ENCODE data around the gene RNF220.
A peak's percentile ranks its signal among the peaks of the same experiment; 100 is the strongest.
"Not testable (repeated sequence)": the region's sequence is repeated elsewhere in the genome, so short reads cannot be mapped to it uniquely, and the experiment has no call there.

RNF220 gene

DNA sequence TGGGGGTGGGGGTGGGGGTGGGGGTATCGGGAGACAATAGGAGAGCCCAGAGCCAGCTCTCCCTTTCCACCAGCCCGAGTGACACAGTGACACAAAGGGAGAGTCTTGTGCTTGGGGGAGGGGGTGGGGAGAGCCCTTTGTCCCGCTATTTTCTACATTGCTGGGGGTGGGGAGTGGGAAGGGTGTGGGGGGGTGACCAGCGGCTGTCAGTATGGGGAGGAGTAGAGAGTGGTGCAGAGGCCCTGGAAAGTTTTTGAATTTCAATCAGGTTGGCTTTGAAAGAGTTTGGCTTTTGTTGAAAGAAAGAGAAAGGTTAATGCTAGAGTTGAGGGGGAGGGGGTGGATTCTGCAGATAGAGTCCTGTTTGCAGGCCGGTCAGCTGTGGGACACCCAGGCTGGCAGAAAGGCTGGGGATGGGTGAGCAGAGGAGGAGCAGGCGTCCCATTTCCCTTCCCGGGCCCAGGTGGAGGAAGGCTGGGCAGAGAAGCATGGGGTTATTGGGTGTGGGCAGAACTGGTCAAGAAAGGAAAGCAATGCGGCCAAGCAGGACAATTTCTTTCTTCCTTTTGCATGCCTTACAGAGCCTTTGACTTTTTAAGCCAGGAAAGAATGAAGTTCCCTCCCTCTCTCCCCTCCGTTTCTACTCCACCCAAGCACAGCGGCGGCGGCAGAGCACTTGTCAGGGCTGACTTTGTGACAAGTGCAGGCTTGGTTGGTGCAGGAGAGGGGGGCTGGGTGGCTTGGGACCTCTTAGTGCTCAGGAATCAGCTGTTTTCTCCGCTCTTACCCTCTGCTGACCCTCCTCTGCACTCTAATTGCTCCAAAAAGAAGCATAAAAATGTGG lies 96.2 kb downstream of the RNF220 start:
- Histone ChIP-seq H3K4me1 (ENCODE audit: control extremely low read depth in 1 of 4, control insufficient read depth in 4 of 4, insufficient read depth in 4 of 4, low read length in 3 of 4) (peaks cover 0 to 17% (median 9%) of the 10 kb centered on the region in 4 experiments), H3K9me3 (ENCODE audit: control extremely low read depth in 1 of 5, control insufficient read depth in 4 of 5, insufficient read depth in 2 of 5, low read depth in 1 of 5, low read length in 4 of 5) (no peaks in the 10 kb centered on the region), H3K27ac (ENCODE audit: insufficient read depth in 1 of 2, low read depth in 1 of 2, low read length in 2 of 2, poor library complexity in 1 of 2, severe bottlenecking in 2 of 2) (no peak overlapping the region), H3K36me3 (ENCODE audit: control insufficient read depth in 4 of 4, insufficient read depth in 4 of 4, low read length in 3 of 4) (peaks cover 4 to 60% (median 28%) of the 10 kb centered on the region in 4 experiments), H3K27me3 (replicated peaks in 2 of 5; ENCODE audit: control insufficient read depth in 4 of 5, insufficient read depth in 5 of 5, low read length in 4 of 5) (no peaks in the 10 kb centered on the region), H3K4me3 (ENCODE audit: control insufficient read depth in 1 of 7, extremely low read depth in 1 of 7, insufficient read depth in 4 of 7, low read depth in 2 of 7, low read length in 6 of 7) (no peak overlapping the region)
- CTCF ChIA-PET = interaction anchor here (1.2 kb wide), 2 partner anchors 61 to 123 kb away, joined by 3 read pairs; no protein-coding TSS in a partner anchor
- 100% methylated on average over 4 of the region's 13 CpGs for WGBS (ENCODE audit: insufficient coverage)
- POLR2A ChIA-PET = no interaction called here
- no peak for DNase-seq

GRCh38 chr1:44502823-44503222 lies 97.8 kb downstream of the RNF220 start:
- H3K4me3 ChIP-seq (ENCODE audit: control insufficient read depth in 1 of 7, extremely low read depth in 1 of 7, insufficient read depth in 4 of 7, low read depth in 2 of 7, low read length in 6 of 7); POLR2A ChIA-PET; H3K27me3 ChIP-seq (replicated peaks in 2 of 5; ENCODE audit: control insufficient read depth in 4 of 5, insufficient read depth in 5 of 5, low read length in 4 of 5); H3K9me3 ChIP-seq (ENCODE audit: control extremely low read depth in 1 of 5, control insufficient read depth in 4 of 5, insufficient read depth in 2 of 5, low read depth in 1 of 5, low read length in 4 of 5); H3K27ac ChIP-seq (ENCODE audit: insufficient read depth in 1 of 2, low read depth in 1 of 2, low read length in 2 of 2, poor library complexity in 1 of 2, severe bottlenecking in 2 of 2); DNase-seq: not testable (repeated sequence)
- peaks cover 4 to 53% (median 27%) of the 10 kb centered on the region in 4 experiments for H3K36me3 ChIP-seq (ENCODE audit: control insufficient read depth in 4 of 4, insufficient read depth in 4 of 4, low read length in 3 of 4)
- CTCF ChIA-PET = interaction anchor here (0.8 kb wide), 1 partner anchor 13 kb away, joined by 3 read pairs; no protein-coding TSS in a partner anchor
- peaks cover 0 to 19% (median 9%) of the 10 kb centered on the region in 4 experiments for H3K4me1 ChIP-seq (ENCODE audit: control extremely low read depth in 1 of 4, control insufficient read depth in 4 of 4, insufficient read depth in 4 of 4, low read length in 3 of 4)
- WGBS (ENCODE audit: insufficient coverage) = 96% methylated on average over 5 of the region's 6 CpGs

DNA sequence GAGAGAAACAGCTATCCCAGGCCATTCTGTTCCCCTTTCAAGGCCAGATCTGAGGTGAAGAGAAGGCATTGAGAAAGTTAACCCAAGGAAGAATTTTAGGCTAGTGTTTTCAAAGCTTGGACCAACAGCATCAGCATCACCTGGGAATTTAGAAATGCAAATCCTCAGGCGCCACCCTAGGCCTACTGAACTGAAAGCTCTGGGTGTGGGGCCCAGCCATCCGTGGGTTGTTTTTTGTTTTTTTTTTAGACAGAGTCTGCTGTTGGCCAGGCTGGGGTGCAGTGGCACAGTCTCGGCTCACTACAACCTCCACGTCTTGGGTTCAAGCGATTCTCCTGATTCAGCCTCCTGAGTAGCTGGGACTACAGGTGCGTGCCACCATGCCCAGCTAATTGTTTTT lies 98.6 kb downstream of the RNF220 start:
- H3K4me1 ChIP-seq (ENCODE audit: control extremely low read depth in 1 of 4, control insufficient read depth in 4 of 4, insufficient read depth in 4 of 4, low read length in 3 of 4) = peaks cover 0 to 22% (median 7%) of the 10 kb centered on the region in 4 experiments
- H3K36me3 ChIP-seq (ENCODE audit: control insufficient read depth in 4 of 4, insufficient read depth in 4 of 4, low read length in 3 of 4) = peaks cover 2 to 51% (median 26%) of the 10 kb centered on the region in 4 experiments
- ChIA-PET POLR2A (no interaction called here), CTCF (no interaction called here)
- H3K4me3 ChIP-seq (ENCODE audit: control insufficient read depth in 1 of 7, extremely low read depth in 1 of 7, insufficient read depth in 4 of 7, low read depth in 2 of 7, low read length in 6 of 7) = no peak overlapping the region
- WGBS (ENCODE audit: insufficient coverage) = 96% methylated on average over 5 of the region's 6 CpGs
- no peaks in the 10 kb centered on the region for H3K27me3 ChIP-seq (replicated peaks in 2 of 5; ENCODE audit: control insufficient read depth in 4 of 5, insufficient read depth in 5 of 5, low read length in 4 of 5)
- no peak for DNase-seq
- H3K27ac ChIP-seq (ENCODE audit: insufficient read depth in 1 of 2, low read depth in 1 of 2, low read length in 2 of 2, poor library complexity in 1 of 2, severe bottlenecking in 2 of 2) = no peak overlapping the region
- no peaks in the 10 kb centered on the region for H3K9me3 ChIP-seq (ENCODE audit: control extremely low read depth in 1 of 5, control insufficient read depth in 4 of 5, insufficient read depth in 2 of 5, low read depth in 1 of 5, low read length in 4 of 5)

DNA sequence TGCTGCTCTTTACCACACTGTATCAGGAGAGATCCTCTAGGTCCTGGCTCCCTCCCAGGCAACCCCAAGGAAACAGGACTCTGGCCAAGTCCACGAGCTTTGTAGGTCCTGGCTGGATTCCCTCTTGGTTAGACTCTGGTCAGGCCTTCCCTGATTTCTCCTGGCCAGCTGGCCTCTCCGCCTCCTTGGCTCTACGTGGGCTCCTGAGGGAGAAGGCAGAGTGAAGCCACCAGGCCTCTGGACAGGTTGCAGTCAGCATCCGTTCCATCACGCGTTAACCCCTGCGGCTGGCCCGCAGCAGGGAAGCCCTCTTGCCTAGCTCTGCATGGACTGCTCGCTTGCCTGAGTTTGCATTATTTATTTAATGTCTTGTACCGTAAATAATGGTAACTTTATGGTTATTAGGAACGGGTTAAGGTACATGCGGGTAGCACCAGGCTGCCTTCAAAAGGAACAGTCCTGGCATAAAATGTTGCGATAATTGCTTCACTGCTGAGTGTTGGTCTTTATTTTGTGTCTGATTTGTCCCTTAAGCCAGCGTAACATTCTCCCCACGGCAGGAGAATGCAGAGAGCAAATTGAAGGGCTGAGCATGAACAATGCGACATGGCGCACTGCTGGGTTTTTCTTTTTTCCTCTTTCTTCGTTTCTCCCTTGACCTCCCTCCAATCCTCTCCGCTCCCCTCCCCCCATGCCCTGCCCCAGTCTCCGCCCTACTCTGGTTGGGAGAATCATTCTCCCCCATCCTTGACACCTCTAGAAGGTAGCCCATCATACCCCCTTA lies 100.3 kb downstream of the RNF220 start:
- Histone ChIP-seq H3K36me3 (ENCODE audit: control insufficient read depth in 4 of 4, insufficient read depth in 4 of 4, low read length in 3 of 4) (peaks cover 0 to 40% (median 20%) of the 10 kb centered on the region in 4 experiments), H3K4me3 (ENCODE audit: control insufficient read depth in 1 of 7, extremely low read depth in 1 of 7, insufficient read depth in 4 of 7, low read depth in 2 of 7, low read length in 6 of 7) (no peak overlapping the region), H3K27ac (ENCODE audit: insufficient read depth in 1 of 2, low read depth in 1 of 2, low read length in 2 of 2, poor library complexity in 1 of 2, severe bottlenecking in 2 of 2) (no peak overlapping the region), H3K27me3 (replicated peaks in 2 of 5; ENCODE audit: control insufficient read depth in 4 of 5, insufficient read depth in 5 of 5, low read length in 4 of 5) (no peaks in the 10 kb centered on the region), H3K9me3 (ENCODE audit: control extremely low read depth in 1 of 5, control insufficient read depth in 4 of 5, insufficient read depth in 2 of 5, low read depth in 1 of 5, low read length in 4 of 5) (no peaks in the 10 kb centered on the region), H3K4me1 (ENCODE audit: control extremely low read depth in 1 of 4, control insufficient read depth in 4 of 4, insufficient read depth in 4 of 4, low read length in 3 of 4) (peaks cover 0 to 21% (median 6%) of the 10 kb centered on the region in 4 experiments)
- ChIA-PET CTCF (interaction anchor here (0.8 to 1.4 kb wide), 3 partner anchors 33 to 148 kb away, joined by 3 read pairs; no protein-coding TSS in a partner anchor), POLR2A (no interaction called here)
- no peak for DNase-seq
- WGBS (ENCODE audit: insufficient coverage) = 95% methylated on average over 18 of the region's 20 CpGs

DNA sequence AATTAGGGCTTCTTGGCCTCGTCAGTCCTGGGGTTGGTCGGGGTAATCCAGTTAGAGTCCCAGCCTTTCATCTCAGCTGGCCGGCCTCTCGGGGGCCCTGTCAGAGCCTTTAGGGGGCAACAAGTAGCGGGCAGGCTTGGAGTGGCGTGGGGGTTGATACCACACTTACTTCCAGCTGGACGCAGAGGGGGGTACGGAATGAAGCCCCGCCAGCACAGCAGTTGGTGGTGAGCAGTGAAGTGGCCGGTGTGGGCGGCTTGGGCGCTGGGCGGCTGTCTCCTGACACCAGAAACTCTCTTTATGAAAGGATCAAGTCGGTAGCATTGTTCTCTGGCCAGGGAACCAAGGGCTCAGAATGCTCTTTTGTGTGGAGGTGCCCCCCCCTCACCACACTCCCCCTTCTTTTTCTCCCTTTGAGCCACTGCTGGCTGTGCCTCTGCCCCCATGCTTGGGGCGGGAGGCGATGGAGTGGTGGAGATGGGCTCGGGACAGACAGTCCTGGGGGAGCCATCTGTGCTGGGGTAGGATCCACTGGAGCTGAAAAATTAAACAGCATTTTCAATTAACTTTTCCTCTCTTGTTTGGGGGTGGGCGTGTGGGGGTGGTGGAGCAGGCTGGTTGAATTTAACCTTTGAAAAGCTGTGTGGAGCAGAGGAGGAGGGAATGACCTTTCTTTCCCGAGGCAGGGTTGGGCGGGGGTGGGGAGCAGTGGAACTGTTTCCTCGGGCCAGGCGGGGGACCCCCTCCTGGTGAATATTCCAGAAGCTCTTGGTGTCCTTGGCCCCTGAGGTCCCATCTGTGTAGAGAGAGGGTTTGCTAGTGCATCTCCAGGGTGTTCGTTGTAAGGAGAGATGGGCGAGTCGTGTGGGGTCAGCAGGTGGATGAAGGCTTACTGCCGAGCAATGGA lies 102.7 kb downstream of the RNF220 start:
- WGBS (ENCODE audit: insufficient coverage) = 95% methylated on average over 14 of the region's 26 CpGs
- CTCF ChIA-PET = interaction anchor here (0.6 to 1.4 kb wide), 2 partner anchors 34 to 156 kb away, joined by 3 to 4 read pairs; no protein-coding TSS in a partner anchor
- Histone ChIP-seq H3K4me1 (ENCODE audit: control extremely low read depth in 1 of 4, control insufficient read depth in 4 of 4, insufficient read depth in 4 of 4, low read length in 3 of 4) (peaks cover 0 to 15% (median 3%) of the 10 kb centered on the region in 4 experiments), H3K27ac (ENCODE audit: insufficient read depth in 1 of 2, low read depth in 1 of 2, low read length in 2 of 2, poor library complexity in 1 of 2, severe bottlenecking in 2 of 2) (peak overlapping the region in 1 of 2 experiments; percentile 14), H3K36me3 (ENCODE audit: control insufficient read depth in 4 of 4, insufficient read depth in 4 of 4, low read length in 3 of 4) (peaks cover 3 to 44% (median 26%) of the 10 kb centered on the region in 4 experiments), H3K4me3 (ENCODE audit: control insufficient read depth in 1 of 7, extremely low read depth in 1 of 7, insufficient read depth in 4 of 7, low read depth in 2 of 7, low read length in 6 of 7) (no peak overlapping the region), H3K27me3 (replicated peaks in 2 of 5; ENCODE audit: control insufficient read depth in 4 of 5, insufficient read depth in 5 of 5, low read length in 4 of 5) (no peaks in the 10 kb centered on the region), H3K9me3 (ENCODE audit: control extremely low read depth in 1 of 5, control insufficient read depth in 4 of 5, insufficient read depth in 2 of 5, low read depth in 1 of 5, low read length in 4 of 5) (no peaks in the 10 kb centered on the region)
- DNase-seq = no peak
- POLR2A ChIA-PET = no interaction called here

DNA sequence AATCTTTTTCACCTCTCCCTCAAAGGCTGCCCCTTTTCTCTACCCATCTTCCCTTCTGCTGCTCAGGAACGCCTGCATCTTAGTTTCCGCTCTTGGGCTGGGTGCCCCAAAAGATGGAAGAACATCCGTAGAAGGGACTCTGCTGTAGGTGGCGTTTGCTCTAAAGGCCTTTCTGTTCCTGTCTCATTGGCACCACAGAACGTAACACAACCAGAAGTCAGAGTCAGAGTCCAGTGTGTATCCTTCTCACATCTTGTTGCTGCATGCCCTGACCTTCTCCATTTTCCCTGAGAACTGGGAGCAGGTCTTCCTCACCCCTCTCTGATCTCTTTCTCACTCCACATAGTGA lies 103.3 kb downstream of the RNF220 start:
- POLR2A ChIA-PET = no interaction called here
- no peak for DNase-seq
- no peaks in the 10 kb centered on the region for H3K27me3 ChIP-seq (replicated peaks in 2 of 5; ENCODE audit: control insufficient read depth in 4 of 5, insufficient read depth in 5 of 5, low read length in 4 of 5)
- peaks cover 4 to 48% (median 28%) of the 10 kb centered on the region in 4 experiments for H3K36me3 ChIP-seq (ENCODE audit: control insufficient read depth in 4 of 4, insufficient read depth in 4 of 4, low read length in 3 of 4)
- no peak overlapping the region for H3K4me3 ChIP-seq (ENCODE audit: control insufficient read depth in 1 of 7, extremely low read depth in 1 of 7, insufficient read depth in 4 of 7, low read depth in 2 of 7, low read length in 6 of 7)
- H3K4me1 ChIP-seq (ENCODE audit: control extremely low read depth in 1 of 4, control insufficient read depth in 4 of 4, insufficient read depth in 4 of 4, low read length in 3 of 4) = peaks cover 0 to 15% (median 3%) of the 10 kb centered on the region in 4 experiments
- WGBS (ENCODE audit: insufficient coverage) = 98% methylated on average over 5 of the region's 5 CpGs
- CTCF ChIA-PET = interaction anchor here (1.4 kb wide), 1 partner anchor 35 kb away, joined by 4 read pairs; no protein-coding TSS in a partner anchor
- no peak overlapping the region for H3K27ac ChIP-seq (ENCODE audit: insufficient read depth in 1 of 2, low read depth in 1 of 2, low read length in 2 of 2, poor library complexity in 1 of 2, severe bottlenecking in 2 of 2)
- H3K9me3 ChIP-seq (ENCODE audit: control extremely low read depth in 1 of 5, control insufficient read depth in 4 of 5, insufficient read depth in 2 of 5, low read depth in 1 of 5, low read length in 4 of 5) = no peaks in the 10 kb centered on the region
